Measurements from ENCODE around the gene ASMTL. TPM values are rescaled to one million over a fixed set of nuclear protein-coding genes. Genes with fewer than 3 reads are reported as not detected.

Gene ASMTL
- total and polyA plus RNA-seq, 2 donors (not counting 1 experiment from before 2014, with no cell fraction given), result 12.9 to 19.8 TPM

DNA sequence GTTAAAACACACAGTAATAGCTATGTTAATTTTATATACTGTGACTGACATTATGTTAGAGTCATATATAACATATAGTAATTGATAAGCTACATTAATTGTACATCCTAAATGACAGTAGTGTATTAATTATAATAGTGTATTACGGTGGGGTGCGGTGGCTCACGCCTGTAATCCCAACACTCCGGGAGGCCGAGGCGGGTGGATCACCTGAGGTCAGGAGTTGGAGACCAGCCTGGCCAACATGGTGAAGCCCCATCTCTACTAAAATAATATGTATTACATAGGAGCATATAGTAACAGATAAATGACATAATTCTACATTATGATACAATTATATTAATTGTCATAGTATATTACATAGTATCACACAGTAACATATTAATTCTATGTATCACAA is 12.2 kb downstream of the ASMTL start:
- Histone ChIP-seq H3K27me3 (ENCODE audit: control insufficient read depth, insufficient read depth, low read length) (no peaks in the 10 kb centered on the region), H3K4me2 (ENCODE audit: extremely low read depth, insufficient read depth, low read length) (no peak overlapping the region), H2AFZ (ENCODE audit: low read length) (no peak overlapping the region), H4K20me1 (ENCODE audit: control insufficient read depth, extremely low read depth, insufficient read depth, low read length) (no peaks in the 10 kb centered on the region), H3K4me3 (replicated peaks in 1 of 4; ENCODE audit: control extremely low read depth in 1 of 4, insufficient read depth in 1 of 4, low read depth in 3 of 4, low read length in 4 of 4) (no peak overlapping the region), H3K9me3 (ENCODE audit: control insufficient read depth, insufficient read depth, low read depth, low read length) (no peaks in the 10 kb centered on the region), H3K79me2 (ENCODE audit: control insufficient read depth, insufficient read depth, low read length) (no peaks in the 10 kb centered on the region), H3K9ac (ENCODE audit: insufficient read depth, low read length) (no peak overlapping the region), H3K27ac (ENCODE audit: insufficient read depth, low read length) (no peak overlapping the region), H3K36me3 (ENCODE audit: control insufficient read depth, insufficient read depth, low read length) (no peaks in the 10 kb centered on the region), H3K4me1 (ENCODE audit: control insufficient read depth, extremely low read depth, insufficient read depth, low read length) (no peaks in the 10 kb centered on the region)
- DNase-seq (ENCODE audit: low read depth in 2 of 2), result no peak
- no peak for TF ChIP-seq EZH2 (IDR thresholded peaks at IDR 0.05; ENCODE audit: low read length, missing control alignments)
- TF ChIP-seq, protein P1, sequence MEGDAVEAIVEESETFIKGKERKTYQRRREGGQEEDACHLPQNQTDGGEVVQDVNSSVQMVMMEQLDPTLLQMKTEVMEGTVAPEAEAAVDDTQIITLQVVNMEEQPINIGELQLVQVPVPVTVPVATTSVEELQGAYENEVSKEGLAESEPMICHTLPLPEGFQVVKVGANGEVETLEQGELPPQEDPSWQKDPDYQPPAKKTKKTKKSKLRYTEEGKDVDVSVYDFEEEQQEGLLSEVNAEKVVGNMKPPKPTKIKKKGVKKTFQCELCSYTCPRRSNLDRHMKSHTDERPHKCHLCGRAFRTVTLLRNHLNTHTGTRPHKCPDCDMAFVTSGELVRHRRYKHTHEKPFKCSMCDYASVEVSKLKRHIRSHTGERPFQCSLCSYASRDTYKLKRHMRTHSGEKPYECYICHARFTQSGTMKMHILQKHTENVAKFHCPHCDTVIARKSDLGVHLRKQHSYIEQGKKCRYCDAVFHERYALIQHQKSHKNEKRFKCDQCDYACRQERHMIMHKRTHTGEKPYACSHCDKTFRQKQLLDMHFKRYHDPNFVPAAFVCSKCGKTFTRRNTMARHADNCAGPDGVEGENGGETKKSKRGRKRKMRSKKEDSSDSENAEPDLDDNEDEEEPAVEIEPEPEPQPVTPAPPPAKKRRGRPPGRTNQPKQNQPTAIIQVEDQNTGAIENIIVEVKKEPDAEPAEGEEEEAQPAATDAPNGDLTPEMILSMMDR (conservative IDR thresholded peaks at IDR 0.05 in 1 of 2, IDR thresholded peaks at IDR 0.05 in 1 of 2; ENCODE audit: low read depth in 1 of 2, low read length in 2 of 2), result no peak

DNA sequence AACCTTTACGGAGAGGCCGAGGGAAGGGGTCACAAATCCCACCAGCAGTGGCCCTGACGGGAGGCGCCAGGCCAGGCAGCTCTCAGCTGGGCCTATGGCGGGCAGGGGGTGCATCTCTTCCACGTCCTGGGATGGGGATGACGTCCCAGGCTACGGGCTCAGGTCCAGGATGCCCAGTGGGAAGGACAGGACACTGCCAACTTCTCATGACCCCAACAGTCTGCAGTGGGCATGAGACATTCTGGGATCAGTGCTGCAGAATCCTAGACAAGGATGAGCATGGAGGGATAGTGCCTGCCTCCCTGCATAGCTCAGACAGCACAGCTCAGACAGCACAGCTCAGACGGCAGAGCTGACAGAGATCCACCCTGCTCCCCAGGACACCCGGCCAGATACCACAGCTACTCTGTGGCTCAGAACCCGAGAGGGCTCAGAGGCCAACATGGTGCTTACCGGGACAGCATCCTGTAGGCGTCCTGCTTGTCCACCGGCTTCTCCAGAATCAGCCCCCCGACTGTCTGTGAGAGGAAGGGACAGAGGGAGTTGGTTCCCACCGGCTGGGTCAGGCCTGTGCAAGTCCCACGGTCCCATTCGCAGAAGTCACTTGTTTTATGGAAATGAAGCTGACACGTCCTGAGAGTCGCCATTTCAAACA is 17.3 kb downstream of the ASMTL start:
- Histone ChIP-seq H3K4me2 (ENCODE audit: extremely low read depth, insufficient read depth, low read length) (no peak overlapping the region), H2AFZ (ENCODE audit: low read length) (no peak overlapping the region), H3K9me3 (ENCODE audit: control insufficient read depth, insufficient read depth, low read depth, low read length) (no peaks in the 10 kb centered on the region), H3K4me1 (ENCODE audit: control insufficient read depth, extremely low read depth, insufficient read depth, low read length) (no peaks in the 10 kb centered on the region), H3K36me3 (ENCODE audit: control insufficient read depth, insufficient read depth, low read length) (no peaks in the 10 kb centered on the region), H3K79me2 (ENCODE audit: control insufficient read depth, insufficient read depth, low read length) (no peaks in the 10 kb centered on the region), H3K9ac (ENCODE audit: insufficient read depth, low read length) (no peak overlapping the region), H3K4me3 (replicated peaks in 1 of 4; ENCODE audit: control extremely low read depth in 1 of 4, insufficient read depth in 1 of 4, low read depth in 3 of 4, low read length in 4 of 4) (no peak overlapping the region), H4K20me1 (ENCODE audit: control insufficient read depth, extremely low read depth, insufficient read depth, low read length) (no peaks in the 10 kb centered on the region), H3K27ac (ENCODE audit: insufficient read depth, low read length) (no peak overlapping the region), H3K27me3 (ENCODE audit: control insufficient read depth, insufficient read depth, low read length) (no peaks in the 10 kb centered on the region)
- TF ChIP-seq, protein P1 (conservative IDR thresholded peaks at IDR 0.05 in 1 of 2, IDR thresholded peaks at IDR 0.05 in 1 of 2; ENCODE audit: low read depth in 1 of 2, low read length in 2 of 2), result no peak
- no peak for TF ChIP-seq EZH2 (IDR thresholded peaks at IDR 0.05; ENCODE audit: low read length, missing control alignments)
- no peak for DNase-seq (ENCODE audit: low read depth in 2 of 2)

DNA sequence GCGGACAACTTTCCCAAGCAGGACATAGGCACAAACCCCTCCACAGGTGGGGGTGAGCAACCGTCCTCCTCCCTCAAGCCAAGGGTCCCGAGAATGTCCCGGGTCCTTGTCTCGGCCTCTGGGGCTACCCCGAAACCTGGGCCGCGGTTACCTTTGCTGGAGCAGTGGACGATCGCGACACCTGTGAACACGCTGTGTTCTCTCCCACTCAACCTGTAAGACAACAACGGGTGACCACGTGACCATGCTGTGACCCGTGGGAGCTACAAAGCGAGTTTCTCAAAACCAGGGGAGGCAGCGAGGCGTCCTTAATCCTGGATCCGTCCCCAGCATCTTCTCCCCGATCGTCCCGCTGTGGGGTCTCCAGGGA is 17.9 kb downstream of the ASMTL start:
- H3K4me2 ChIP-seq (ENCODE audit: extremely low read depth, insufficient read depth, low read length), result no peak overlapping the region
- H3K27ac ChIP-seq (ENCODE audit: insufficient read depth, low read length), result no peak overlapping the region
- no peaks in the 10 kb centered on the region for H3K4me1 ChIP-seq (ENCODE audit: control insufficient read depth, extremely low read depth, insufficient read depth, low read length)
- no peak for DNase-seq (ENCODE audit: low read depth in 2 of 2)
- no peaks in the 10 kb centered on the region for H3K9me3 ChIP-seq (ENCODE audit: control insufficient read depth, insufficient read depth, low read depth, low read length)
- H3K79me2 ChIP-seq (ENCODE audit: control insufficient read depth, insufficient read depth, low read length), result no peaks in the 10 kb centered on the region
- H3K9ac ChIP-seq (ENCODE audit: insufficient read depth, low read length), result no peak overlapping the region
- no peaks in the 10 kb centered on the region for H3K27me3 ChIP-seq (ENCODE audit: control insufficient read depth, insufficient read depth, low read length)
- H3K36me3 ChIP-seq (ENCODE audit: control insufficient read depth, insufficient read depth, low read length), result no peaks in the 10 kb centered on the region
- H4K20me1 ChIP-seq (ENCODE audit: control insufficient read depth, extremely low read depth, insufficient read depth, low read length), result no peaks in the 10 kb centered on the region
- TF ChIP-seq, protein P1 (conservative IDR thresholded peaks at IDR 0.05 in 1 of 2, IDR thresholded peaks at IDR 0.05 in 1 of 2; ENCODE audit: low read depth in 1 of 2, low read length in 2 of 2), result no peak
- TF ChIP-seq EZH2 (IDR thresholded peaks at IDR 0.05; ENCODE audit: low read length, missing control alignments), result no peak
- H2AFZ ChIP-seq (ENCODE audit: low read length), result no peak overlapping the region
- no peak overlapping the region for H3K4me3 ChIP-seq (replicated peaks in 1 of 4; ENCODE audit: control extremely low read depth in 1 of 4, insufficient read depth in 1 of 4, low read depth in 3 of 4, low read length in 4 of 4)

Measured in fibroblast of lung (primary cell).